ENCODE data around the gene WNT16. TPM values are rescaled to one million over a fixed set of nuclear protein-coding genes. Genes with fewer than 3 reads are reported as not detected.
"Not testable (repeated sequence)": the region's sequence is repeated elsewhere in the genome, so short reads cannot be mapped to it uniquely, and the experiment has no call there.

WNT16 gene, protein sequence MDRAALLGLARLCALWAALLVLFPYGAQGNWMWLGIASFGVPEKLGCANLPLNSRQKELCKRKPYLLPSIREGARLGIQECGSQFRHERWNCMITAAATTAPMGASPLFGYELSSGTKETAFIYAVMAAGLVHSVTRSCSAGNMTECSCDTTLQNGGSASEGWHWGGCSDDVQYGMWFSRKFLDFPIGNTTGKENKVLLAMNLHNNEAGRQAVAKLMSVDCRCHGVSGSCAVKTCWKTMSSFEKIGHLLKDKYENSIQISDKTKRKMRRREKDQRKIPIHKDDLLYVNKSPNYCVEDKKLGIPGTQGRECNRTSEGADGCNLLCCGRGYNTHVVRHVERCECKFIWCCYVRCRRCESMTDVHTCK
- total RNA-seq: not detected

DNA sequence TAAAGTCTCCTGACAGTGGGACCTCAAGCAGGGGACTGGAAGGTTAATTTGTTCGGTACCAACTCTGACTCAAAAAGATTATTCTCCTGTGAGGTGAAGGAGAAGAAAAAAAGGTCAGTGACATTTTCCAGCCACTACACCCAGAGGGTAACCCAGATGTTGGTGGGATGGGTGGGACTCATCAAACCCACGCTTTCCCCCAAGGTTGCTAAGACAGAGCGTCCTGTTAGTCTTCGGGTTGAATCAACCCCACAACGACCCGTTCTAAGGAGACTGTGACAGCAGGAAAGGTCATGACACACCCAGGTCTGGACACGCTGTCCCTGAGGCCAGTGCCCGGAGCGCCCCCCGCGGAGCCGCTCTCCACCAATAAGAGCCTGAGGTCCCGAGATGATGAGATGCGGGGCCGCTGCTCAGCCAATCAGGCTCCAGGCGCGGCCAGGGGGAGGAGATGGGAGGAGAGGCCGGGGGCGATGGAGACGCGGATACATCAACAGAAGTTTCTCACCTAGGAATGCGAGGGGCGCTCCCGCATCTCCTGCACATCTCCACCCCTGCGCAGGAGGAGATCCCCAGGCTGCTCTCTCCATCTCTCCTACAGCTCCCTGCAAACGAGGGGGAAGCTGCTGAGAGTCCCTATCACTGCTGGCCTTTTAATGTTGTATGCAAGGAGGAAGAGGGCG, at the start of gene WNT16:
Gene WNT16, plus strand, starts transcription at position 493 of the 683 bp plus-strand sequence. CDS start 293 bp downstream, outside the sequence.
- H3K36me3 Mint-ChIP-seq (ENCODE audit: low read depth): no peaks in the 10 kb centered on the region
- ChIA-PET POLR2A (no interaction called here), CTCF (interaction anchor here (2.2 kb wide), 1 partner anchor 38 kb away, joined by 11 read pairs; no protein-coding TSS in a partner anchor)

DNA sequence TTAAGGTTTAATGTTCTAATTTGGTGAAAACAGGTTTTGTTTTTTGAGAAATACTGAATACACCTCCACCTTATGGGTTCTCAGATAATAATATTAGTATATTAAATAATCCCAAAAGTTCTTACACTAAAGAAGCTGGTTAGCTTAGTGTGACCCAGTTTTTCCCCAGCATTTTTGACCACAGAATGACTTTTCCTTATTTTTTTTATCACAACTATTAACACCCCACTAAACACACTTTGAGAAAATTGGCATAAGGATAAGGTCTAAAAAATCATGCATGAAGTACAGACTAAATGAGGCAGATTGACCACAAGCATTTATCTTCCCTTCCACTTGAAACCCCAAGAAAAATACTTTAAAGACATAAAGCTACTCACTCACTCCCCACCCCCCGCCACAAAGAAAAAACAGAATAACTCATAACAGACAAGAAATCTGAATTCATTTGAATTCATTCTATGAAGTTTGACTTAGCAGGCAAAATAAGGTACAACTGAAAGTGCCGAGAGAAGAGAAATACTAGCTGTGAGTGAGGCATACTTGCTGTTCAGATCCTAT, 49.7 kb upstream of the WNT16 start:
- no peak overlapping the region for H3K4me3 Mint-ChIP-seq
- peaks cover 35% of the 10 kb centered on the region for H3K27me3 Mint-ChIP-seq
- CTCF ChIA-PET: interaction anchor here (1.1 kb wide), 1 partner anchor 292 kb away, joined by 3 read pairs; no protein-coding TSS in a partner anchor
- POLR2A ChIA-PET: interaction anchor here (1.6 kb wide), 1 partner anchor 251 kb away, joined by 6 read pairs; no protein-coding TSS in a partner anchor
- no peak for DNase-seq
- peaks cover 5% of the 10 kb centered on the region for H3K9me3 Mint-ChIP-seq
- no peaks in the 10 kb centered on the region for H3K36me3 Mint-ChIP-seq (ENCODE audit: low read depth)
- H3K4me1 Mint-ChIP-seq: peaks cover 12% of the 10 kb centered on the region
- no peak overlapping the region for H3K27ac Mint-ChIP-seq

More for the DNA sequence above, at the start of gene WNT16:
- peaks cover 20% of the 10 kb centered on the region for H3K4me1 Mint-ChIP-seq
- DNase-seq: no peak
- H3K9me3 Mint-ChIP-seq: no peaks in the 10 kb centered on the region
- no peak within 1 kb of the TSS for H3K27ac Mint-ChIP-seq
- H3K4me3 Mint-ChIP-seq: peak within 1 kb of the TSS; percentile 43
- peaks cover 57% of the 10 kb centered on the region for H3K27me3 Mint-ChIP-seq

DNA sequence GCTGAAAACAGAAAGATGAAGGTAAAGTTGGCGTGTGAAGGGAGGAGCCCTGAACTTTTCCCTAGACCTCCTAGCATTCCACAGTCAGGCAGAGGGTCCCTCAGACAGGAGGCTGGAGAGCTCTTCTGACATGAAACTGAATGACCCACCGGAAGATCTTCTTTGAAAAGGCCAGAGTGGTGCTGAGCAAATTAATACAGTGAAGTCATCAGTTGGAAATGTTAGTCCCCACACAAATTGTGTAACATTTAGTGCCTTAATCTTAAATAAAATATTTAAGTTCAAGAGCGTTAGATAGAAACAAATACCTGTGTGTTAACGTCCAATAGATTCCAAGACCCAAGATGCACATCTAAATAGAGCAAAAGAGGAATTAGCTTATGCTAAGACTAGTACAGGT, 49.0 kb upstream of the WNT16 start:
- DNase-seq: no peak
- H3K27ac Mint-ChIP-seq: no peak overlapping the region
- H3K36me3 Mint-ChIP-seq (ENCODE audit: low read depth): no peaks in the 10 kb centered on the region
- ChIA-PET CTCF (no interaction called here), POLR2A (interaction anchor here (1.6 kb wide), 1 partner anchor 251 kb away, joined by 6 read pairs; no protein-coding TSS in a partner anchor)
- peaks cover 12% of the 10 kb centered on the region for H3K4me1 Mint-ChIP-seq
- peaks cover 7% of the 10 kb centered on the region for H3K9me3 Mint-ChIP-seq
- H3K27me3 Mint-ChIP-seq: peaks cover 36% of the 10 kb centered on the region
- no peak overlapping the region for H3K4me3 Mint-ChIP-seq

DNA sequence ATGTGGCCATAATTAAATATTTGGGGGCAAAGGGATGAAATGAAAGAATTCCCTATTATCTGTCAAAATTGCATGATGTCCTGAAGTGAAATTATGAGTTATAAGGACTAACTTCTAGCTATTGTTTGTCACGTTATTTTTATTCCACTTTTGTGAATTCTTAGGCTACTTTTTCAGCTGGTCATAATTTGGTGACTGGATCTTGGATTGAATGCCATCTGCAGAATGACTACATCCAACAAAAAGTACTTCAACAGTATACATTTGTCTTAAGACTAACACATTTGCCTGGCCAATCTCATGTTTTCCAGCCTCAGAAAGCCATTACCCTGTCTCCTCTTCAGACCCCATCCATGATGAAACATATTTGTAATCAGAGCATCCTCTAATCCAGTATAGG, 48.1 kb upstream of the WNT16 start:
- DNase-seq: no peak
- Mint-ChIP-seq H3K4me1 (peaks cover 12% of the 10 kb centered on the region), H3K27me3 (peaks cover 34% of the 10 kb centered on the region), H3K9me3 (peaks cover 11% of the 10 kb centered on the region), H3K27ac (no peak overlapping the region), H3K36me3 (ENCODE audit: low read depth) (no peaks in the 10 kb centered on the region), H3K4me3 (no peak overlapping the region)
- POLR2A ChIA-PET: no interaction called here
- CTCF ChIA-PET: no interaction called here

DNA sequence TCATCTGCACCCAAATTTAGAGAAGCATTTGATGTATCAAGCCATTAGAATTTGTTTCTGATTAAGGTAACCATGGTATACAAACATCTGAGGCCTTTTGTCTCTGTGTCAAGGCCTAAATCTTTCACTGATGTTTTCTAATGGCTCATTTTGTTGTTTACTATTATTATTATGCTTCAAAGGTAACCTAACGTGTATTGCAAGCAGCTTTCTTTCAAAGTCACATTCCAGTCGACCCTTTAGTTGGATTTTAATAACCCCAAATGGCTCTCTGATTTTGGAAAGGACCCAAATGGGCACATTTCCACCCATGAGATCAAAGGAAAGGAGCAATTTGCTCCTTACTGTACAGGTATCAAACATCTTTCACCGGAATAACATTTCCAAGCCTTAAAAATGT, 46.7 kb upstream of the WNT16 start:
- ChIA-PET POLR2A (no interaction called here), CTCF (no interaction called here)
- H3K27ac Mint-ChIP-seq: no peak overlapping the region

DNA sequence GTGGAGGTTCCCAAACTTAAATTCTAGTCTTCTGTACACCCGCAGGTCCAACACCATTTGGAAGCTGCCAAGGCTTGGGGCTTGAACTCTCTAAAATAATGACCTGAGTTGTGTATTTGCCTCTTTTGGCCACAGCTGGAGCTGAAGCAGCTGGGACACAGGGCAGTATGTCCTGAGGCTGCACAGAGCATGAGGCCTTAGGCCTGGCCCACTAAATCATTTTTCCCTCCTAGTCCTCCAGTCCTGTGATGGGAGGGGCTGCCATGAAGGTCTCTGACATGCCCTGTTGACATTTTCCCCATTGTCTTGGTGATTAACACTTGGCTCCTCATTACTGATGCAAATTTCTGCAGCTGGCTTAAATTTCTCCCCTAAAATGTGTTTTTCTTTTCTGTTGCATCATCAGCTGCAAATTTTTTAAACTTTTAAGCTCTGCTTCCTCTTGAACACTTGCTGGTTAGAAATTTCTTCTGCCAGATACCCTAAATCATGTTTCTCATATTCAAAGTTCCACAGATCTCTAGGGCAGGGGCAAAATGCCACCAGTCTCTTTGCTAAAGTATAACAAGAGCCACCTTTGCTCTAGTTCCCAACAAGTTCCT, 43.6 kb upstream of the WNT16 start:
- H3K9me3 Mint-ChIP-seq: peaks cover 12% of the 10 kb centered on the region
- H3K4me3 Mint-ChIP-seq: no peak overlapping the region
- no peaks in the 10 kb centered on the region for H3K4me1 Mint-ChIP-seq
- ChIA-PET CTCF (no interaction called here), POLR2A (no interaction called here)
- no peak for DNase-seq
- H3K27me3 Mint-ChIP-seq: peaks cover 13% of the 10 kb centered on the region
- no peaks in the 10 kb centered on the region for H3K36me3 Mint-ChIP-seq (ENCODE audit: low read depth)
- no peak overlapping the region for H3K27ac Mint-ChIP-seq

More for the DNA sequence above, 46.7 kb upstream of the WNT16 start:
- DNase-seq: no peak
- Mint-ChIP-seq H3K9me3 (peaks cover 12% of the 10 kb centered on the region), H3K4me3 (no peak overlapping the region), H3K4me1 (peaks cover 12% of the 10 kb centered on the region), H3K36me3 (ENCODE audit: low read depth) (no peaks in the 10 kb centered on the region), H3K27me3 (peaks cover 24% of the 10 kb centered on the region)

DNA sequence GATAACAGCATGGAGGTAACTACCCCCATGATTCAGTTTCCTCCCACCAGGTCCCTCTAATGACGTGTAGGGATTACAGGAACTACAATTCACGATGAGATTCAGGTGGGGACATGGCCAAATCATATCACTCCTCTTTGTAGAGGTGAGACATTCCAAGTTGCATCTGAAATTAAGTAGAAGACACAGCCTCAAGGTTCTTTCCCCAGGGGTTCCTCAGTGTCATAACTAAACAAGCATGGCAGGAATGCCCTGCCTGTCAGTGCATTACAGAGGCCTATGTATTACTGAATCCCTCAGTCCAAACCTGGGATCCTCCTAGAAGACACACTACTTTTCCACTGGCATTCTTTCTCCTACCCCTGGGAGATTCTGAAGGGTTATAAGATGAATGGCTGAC, 42.6 kb upstream of the WNT16 start:
- H3K36me3 Mint-ChIP-seq (ENCODE audit: low read depth): no peaks in the 10 kb centered on the region
- ChIA-PET CTCF (no interaction called here), POLR2A (no interaction called here)
- H3K4me3 Mint-ChIP-seq: no peak overlapping the region
- no peaks in the 10 kb centered on the region for H3K4me1 Mint-ChIP-seq
- peaks cover 12% of the 10 kb centered on the region for H3K9me3 Mint-ChIP-seq
- no peak overlapping the region for H3K27ac Mint-ChIP-seq
- peaks cover 9% of the 10 kb centered on the region for H3K27me3 Mint-ChIP-seq
- DNase-seq: no peak

DNA sequence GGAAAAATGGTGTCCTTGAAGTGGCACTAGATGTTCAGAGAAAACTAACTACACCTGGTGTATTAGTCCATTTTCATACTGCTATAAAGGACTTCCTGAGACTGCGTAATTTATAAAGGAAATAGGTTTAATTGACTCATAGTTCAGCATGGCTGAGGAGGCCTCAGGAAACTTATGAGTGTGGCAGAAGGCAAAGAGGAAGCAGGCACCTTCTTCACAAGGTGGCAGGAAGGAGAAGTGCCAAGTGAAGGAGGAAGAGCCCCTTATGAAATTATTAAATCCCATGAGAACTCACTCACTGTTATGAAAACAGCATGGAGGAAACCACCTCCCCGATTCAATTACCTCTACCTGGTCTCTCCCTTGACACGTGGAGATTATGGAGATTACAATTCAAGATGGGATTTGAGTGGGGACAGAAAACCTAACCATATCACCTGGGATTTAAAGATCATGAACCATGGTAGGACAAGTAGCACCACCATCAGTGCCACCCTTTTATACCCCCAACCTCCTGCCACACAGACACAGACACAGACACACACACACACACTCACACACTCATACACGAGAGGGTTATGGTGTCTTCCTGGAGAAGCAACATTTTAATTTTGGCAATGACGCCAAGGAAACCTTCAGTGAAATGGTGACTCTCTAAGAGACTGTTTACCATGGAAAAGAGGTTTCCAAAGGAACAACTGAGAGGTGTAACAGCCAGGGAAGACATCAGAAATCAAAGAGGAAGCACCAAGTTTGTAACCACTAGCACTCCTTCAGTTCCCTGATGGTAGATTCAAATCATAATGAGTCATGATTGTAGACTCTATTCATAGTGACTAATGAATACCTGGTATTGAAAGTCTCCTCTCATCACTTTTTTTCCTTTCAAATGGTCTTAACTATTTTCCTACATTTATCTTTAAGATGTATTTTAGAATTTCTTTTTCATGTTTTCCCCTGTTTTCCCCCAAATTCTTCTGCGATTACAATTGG, 41.8 kb upstream of the WNT16 start:
- H3K27ac Mint-ChIP-seq: no peak overlapping the region
- ChIA-PET CTCF (no interaction called here), POLR2A (no interaction called here)
- no peaks in the 10 kb centered on the region for H3K4me1 Mint-ChIP-seq
- DNase-seq: no peak
- peaks cover 12% of the 10 kb centered on the region for H3K9me3 Mint-ChIP-seq
- peaks cover 16% of the 10 kb centered on the region for H3K27me3 Mint-ChIP-seq
- no peaks in the 10 kb centered on the region for H3K36me3 Mint-ChIP-seq (ENCODE audit: low read depth)
- H3K4me3 Mint-ChIP-seq: no peak overlapping the region

DNA sequence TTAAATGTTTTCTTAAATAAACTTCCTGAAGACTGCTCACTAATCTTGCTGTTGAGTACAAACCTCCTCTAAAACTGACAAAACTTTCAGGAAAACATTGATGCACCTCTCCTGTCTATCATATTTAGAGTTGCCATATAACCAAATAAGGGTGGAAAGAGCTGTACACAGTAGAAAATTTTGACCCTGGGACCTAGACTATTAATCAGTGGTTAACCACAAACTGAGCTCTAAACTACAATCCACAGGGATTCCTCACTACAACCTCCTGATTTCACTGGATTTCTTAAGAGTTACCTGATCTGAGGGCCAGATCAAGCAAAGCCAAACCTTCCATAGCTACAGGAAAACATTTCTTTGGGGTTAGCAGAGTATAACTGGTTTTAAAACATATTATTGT, 39.9 kb upstream of the WNT16 start:
- peaks cover 10% of the 10 kb centered on the region for H3K9me3 Mint-ChIP-seq

DNA sequence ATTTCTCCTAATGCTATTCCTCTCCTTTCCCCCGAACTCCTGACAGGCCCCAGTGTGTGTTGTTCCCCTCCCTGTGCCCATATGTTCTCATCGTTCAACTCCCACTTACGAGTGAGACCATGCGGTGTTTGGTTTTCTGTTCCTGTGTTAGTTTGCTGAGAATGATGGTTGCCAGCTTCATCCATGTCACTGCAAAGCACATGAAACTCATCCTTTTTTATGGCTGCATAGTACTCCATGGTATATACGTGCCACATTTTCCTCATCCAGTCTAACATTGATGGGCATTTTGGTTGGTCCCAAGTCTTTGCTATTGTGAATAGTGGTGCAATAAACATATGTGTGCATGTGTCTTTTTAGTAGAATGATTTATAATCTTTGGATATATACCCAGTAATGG, 38.9 kb upstream of the WNT16 start:
- H3K4me3 Mint-ChIP-seq; DNase-seq; H3K9me3 Mint-ChIP-seq; H3K27ac Mint-ChIP-seq; CTCF ChIA-PET; H3K4me1 Mint-ChIP-seq; POLR2A ChIA-PET; H3K36me3 Mint-ChIP-seq (ENCODE audit: low read depth): not testable (repeated sequence)
- peaks cover 11% of the 10 kb centered on the region for H3K27me3 Mint-ChIP-seq

More for the DNA sequence above, 39.9 kb upstream of the WNT16 start:
- Mint-ChIP-seq H3K27ac (no peak overlapping the region), H3K27me3 (peaks cover 13% of the 10 kb centered on the region), H3K4me1 (no peaks in the 10 kb centered on the region), H3K4me3 (no peak overlapping the region), H3K36me3 (ENCODE audit: low read depth) (no peaks in the 10 kb centered on the region)
- ChIA-PET CTCF (no interaction called here), POLR2A (no interaction called here)
- DNase-seq: no peak

DNA sequence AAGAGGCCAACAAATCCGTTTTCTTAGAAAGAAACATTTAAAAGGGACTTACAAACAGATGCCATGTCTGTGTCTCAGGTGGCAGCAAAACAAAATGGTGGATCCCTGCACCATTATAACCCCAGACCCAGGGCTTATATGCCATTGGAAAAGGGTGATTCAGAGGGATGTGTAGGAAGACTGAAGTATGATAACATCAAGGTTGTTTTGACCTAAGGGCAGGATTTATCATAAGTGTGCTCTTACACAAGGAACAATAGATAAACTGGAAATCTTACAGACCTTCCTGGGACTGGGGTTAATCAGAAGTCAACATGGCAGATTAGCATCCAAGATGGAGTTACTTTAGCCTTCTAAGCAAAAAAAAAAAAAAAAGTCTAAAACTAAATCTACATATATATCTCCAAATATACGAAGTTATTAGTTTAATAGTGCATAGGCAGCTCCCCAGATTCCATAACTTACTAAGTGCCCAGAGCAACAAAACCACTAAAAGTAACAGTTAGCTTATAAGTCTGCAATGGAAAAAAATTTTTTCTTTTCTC, 34.3 kb upstream of the WNT16 start:
- H3K9me3 Mint-ChIP-seq: no peaks in the 10 kb centered on the region
- H3K27me3 Mint-ChIP-seq: peaks cover 11% of the 10 kb centered on the region
- ChIA-PET POLR2A (no interaction called here), CTCF (no interaction called here)
- no peak for DNase-seq
- H3K27ac Mint-ChIP-seq: no peak overlapping the region
- H3K4me1 Mint-ChIP-seq: no peaks in the 10 kb centered on the region
- H3K4me3 Mint-ChIP-seq: no peak overlapping the region
- H3K36me3 Mint-ChIP-seq (ENCODE audit: low read depth): no peaks in the 10 kb centered on the region

DNA sequence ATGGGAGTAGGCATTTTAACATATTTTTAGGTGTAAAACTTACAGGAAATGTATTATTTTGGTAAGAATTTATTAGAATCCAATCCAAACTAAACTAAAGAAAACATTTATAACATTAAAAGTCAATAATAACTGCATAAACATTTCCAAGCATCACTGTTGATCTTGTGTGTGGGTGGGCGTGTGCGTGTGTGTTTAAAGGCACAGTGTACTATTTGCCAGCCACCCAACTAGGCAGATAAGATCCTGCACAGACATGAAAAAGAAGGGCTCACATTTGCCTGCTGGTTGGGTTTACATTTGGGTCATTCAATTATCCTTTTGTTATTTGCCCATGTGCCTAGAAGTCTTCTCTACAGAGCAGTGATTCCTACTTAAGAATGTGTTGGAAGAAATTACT, 31.0 kb upstream of the WNT16 start:
- Mint-ChIP-seq H3K27me3 (peaks cover 5% of the 10 kb centered on the region), H3K27ac (no peak overlapping the region), H3K4me3 (no peak overlapping the region), H3K9me3 (no peaks in the 10 kb centered on the region), H3K4me1 (no peaks in the 10 kb centered on the region), H3K36me3 (ENCODE audit: low read depth) (no peaks in the 10 kb centered on the region)
- ChIA-PET CTCF (no interaction called here), POLR2A (no interaction called here)
- DNase-seq: no peak

Measured in activated CD4-positive, alpha-beta memory T cell treated with anti-CD3 and anti-CD28 coated beads, Interleukin-2, amount 10 ng/mL, durations not matched to agents 7 days and 5 days (primary cell).